Measurements from ENCODE around the gene SPOCK3. TPM values are rescaled to one million over a fixed set of nuclear protein-coding genes. Genes with fewer than 3 reads are reported as not detected.
A peak's percentile ranks its signal among the peaks of the same experiment; 100 is the strongest.
"Not testable (repeated sequence)": the region's sequence is repeated elsewhere in the genome, so short reads cannot be mapped to it uniquely, and the experiment has no call there.

The SPOCK3 gene
- total RNA-seq, 1 experiment from 2014 or later: 1.9 TPM

DNA sequence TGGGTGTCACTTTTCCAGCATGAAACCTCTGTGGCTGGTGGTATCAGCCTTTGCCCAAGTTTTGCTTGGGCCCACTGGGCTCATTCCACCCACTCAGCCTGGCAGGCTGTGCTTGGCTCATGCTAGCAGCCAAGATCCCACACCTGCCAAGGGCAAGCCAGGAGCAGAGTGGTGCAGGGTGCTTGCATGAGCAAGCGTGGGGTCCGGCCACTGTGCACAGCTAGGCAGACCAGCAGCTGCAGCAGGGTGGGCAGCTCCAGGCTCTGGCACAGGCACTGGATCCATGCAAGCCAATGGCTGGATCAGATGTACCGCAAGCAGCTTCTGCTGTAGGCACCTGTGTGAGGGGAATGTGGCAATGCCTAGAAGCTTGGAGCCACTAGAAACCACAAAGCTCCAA, 253.9 kb downstream of the SPOCK3 start:
- Histone ChIP-seq H3K4me1 (ENCODE audit: insufficient read depth, low read length) (no peaks in the 10 kb centered on the region), H3K9me3 (ENCODE audit: low read length) (no peaks in the 10 kb centered on the region), H4K20me1 (ENCODE audit: low read length) (no peaks in the 10 kb centered on the region), H3K9ac (ENCODE audit: low read length) (no peak overlapping the region), H3K27me3 (ENCODE audit: low read length) (no peaks in the 10 kb centered on the region), H3K36me3 (ENCODE audit: low read depth, low read length) (no peaks in the 10 kb centered on the region), H3K9me2 (replicated peaks; ENCODE audit: low read length) (no peaks in the 10 kb centered on the region), H3K79me2 (ENCODE audit: low read length) (no peaks in the 10 kb centered on the region), H3F3A (ENCODE audit: low read length, unreplicated experiment) (no peaks in the 10 kb centered on the region), H3K27ac (ENCODE audit: low read length) (no peak overlapping the region), H2AFZ (ENCODE audit: low read length) (no peak overlapping the region), H3K4me2 (ENCODE audit: low read length) (no peak overlapping the region), H3K4me3 (ENCODE audit: low read length) (no peak overlapping the region)
- intact Hi-C loops (cut with micrococcal nuclease): no loop called here
- no TSS peak for BruUV-seq (replicated peaks)
- DNase-seq (no peak), ATAC-seq (no peak)
- ChIA-PET CTCF (no interaction called here), POLR2A (ENCODE audit: unreplicated experiment) (no interaction called here)
- no peak for TF ChIP-seq EZH2 (IDR thresholded peaks at IDR 0.05; ENCODE audit: low read length, unreplicated experiment)
- TF ChIP-seq, protein P1, sequence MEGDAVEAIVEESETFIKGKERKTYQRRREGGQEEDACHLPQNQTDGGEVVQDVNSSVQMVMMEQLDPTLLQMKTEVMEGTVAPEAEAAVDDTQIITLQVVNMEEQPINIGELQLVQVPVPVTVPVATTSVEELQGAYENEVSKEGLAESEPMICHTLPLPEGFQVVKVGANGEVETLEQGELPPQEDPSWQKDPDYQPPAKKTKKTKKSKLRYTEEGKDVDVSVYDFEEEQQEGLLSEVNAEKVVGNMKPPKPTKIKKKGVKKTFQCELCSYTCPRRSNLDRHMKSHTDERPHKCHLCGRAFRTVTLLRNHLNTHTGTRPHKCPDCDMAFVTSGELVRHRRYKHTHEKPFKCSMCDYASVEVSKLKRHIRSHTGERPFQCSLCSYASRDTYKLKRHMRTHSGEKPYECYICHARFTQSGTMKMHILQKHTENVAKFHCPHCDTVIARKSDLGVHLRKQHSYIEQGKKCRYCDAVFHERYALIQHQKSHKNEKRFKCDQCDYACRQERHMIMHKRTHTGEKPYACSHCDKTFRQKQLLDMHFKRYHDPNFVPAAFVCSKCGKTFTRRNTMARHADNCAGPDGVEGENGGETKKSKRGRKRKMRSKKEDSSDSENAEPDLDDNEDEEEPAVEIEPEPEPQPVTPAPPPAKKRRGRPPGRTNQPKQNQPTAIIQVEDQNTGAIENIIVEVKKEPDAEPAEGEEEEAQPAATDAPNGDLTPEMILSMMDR (conservative IDR thresholded peaks at IDR 0.05; ENCODE audit: low read depth, low read length): no peak
- TF ChIP-seq EZH2phosphoT487 (IDR thresholded peaks at IDR 0.05; ENCODE audit: borderline replicate concordance, low read length): no peak

DNA sequence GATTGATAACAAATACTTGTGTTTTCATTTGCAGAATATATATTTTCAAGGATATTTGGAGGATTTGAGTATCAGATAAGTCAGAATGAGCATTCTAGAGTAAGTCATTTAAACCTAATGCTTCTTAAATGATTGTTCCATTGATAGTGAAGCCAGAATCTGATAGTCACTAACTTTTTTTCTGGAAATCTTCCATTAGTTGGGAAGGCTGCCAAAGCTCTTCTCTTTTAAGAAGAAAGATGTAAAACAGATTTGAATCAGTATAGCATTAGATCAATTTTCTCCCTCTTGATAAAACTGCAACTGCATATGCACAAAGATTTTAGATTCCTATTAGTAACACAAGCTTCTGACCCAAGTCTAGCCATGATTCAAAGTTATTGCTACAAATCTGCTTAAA, 256.7 kb downstream of the SPOCK3 start:
- Histone ChIP-seq H3K79me2 (ENCODE audit: low read length) (no peaks in the 10 kb centered on the region), H4K20me1 (ENCODE audit: low read length) (no peaks in the 10 kb centered on the region), H3K36me3 (ENCODE audit: low read depth, low read length) (no peaks in the 10 kb centered on the region), H3K9me3 (ENCODE audit: low read length) (no peaks in the 10 kb centered on the region), H3K4me2 (ENCODE audit: low read length) (no peak overlapping the region), H3K4me3 (ENCODE audit: low read length) (no peak overlapping the region), H3K9me2 (replicated peaks; ENCODE audit: low read length) (no peaks in the 10 kb centered on the region), H3F3A (ENCODE audit: low read length, unreplicated experiment) (no peaks in the 10 kb centered on the region), H2AFZ (ENCODE audit: low read length) (no peak overlapping the region), H3K4me1 (ENCODE audit: insufficient read depth, low read length) (no peaks in the 10 kb centered on the region), H3K9ac (ENCODE audit: low read length) (no peak overlapping the region), H3K27me3 (ENCODE audit: low read length) (no peaks in the 10 kb centered on the region), H3K27ac (ENCODE audit: low read length) (no peak overlapping the region)
- ATAC-seq: no peak
- intact Hi-C loops (cut with micrococcal nuclease): no loop called here
- TF ChIP-seq EZH2phosphoT487 (IDR thresholded peaks at IDR 0.05; ENCODE audit: borderline replicate concordance, low read length) (no peak), EZH2 (IDR thresholded peaks at IDR 0.05; ENCODE audit: low read length, unreplicated experiment) (no peak)
- TF ChIP-seq, protein P1 (conservative IDR thresholded peaks at IDR 0.05; ENCODE audit: low read depth, low read length): no peak
- CTCF ChIA-PET: no interaction called here
- POLR2A ChIA-PET (ENCODE audit: unreplicated experiment): no interaction called here
- no TSS peak for BruUV-seq (replicated peaks)
- no peak for DNase-seq

DNA sequence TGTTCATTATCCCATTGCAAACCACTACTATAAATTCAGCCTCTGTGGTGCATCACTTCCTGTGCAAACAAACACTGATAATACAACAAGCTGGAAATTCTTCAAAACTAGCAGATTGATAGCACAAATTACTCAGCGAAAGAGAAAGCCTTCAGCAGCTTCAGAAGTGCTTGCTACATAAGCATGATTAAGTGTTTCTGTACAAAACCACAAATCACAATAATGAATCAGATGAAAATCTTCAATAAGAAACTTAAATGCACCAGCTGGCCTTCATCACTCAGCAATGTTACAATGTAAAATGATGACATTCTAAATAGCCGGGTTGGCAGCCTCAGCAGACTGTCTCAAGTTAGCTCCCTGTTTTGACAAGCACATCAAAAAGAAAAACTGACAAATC, 262.2 kb downstream of the SPOCK3 start:
- POLR2A ChIA-PET (ENCODE audit: unreplicated experiment): no interaction called here
- Histone ChIP-seq H3K4me2 (ENCODE audit: low read length) (peak overlapping the region; percentile 57), H3K9me3 (ENCODE audit: low read length) (no peaks in the 10 kb centered on the region), H3K4me3 (ENCODE audit: low read length) (no peak overlapping the region), H3K27ac (ENCODE audit: low read length) (peak overlapping the region; percentile 71), H3F3A (ENCODE audit: low read length, unreplicated experiment) (peaks cover 3% of the 10 kb centered on the region), H2AFZ (ENCODE audit: low read length) (no peak overlapping the region), H3K79me2 (ENCODE audit: low read length) (no peaks in the 10 kb centered on the region), H4K20me1 (ENCODE audit: low read length) (no peaks in the 10 kb centered on the region), H3K4me1 (ENCODE audit: insufficient read depth, low read length) (peaks cover 8% of the 10 kb centered on the region), H3K9ac (ENCODE audit: low read length) (no peak overlapping the region), H3K27me3 (ENCODE audit: low read length) (no peaks in the 10 kb centered on the region), H3K36me3 (ENCODE audit: low read depth, low read length) (no peaks in the 10 kb centered on the region), H3K9me2 (replicated peaks; ENCODE audit: low read length) (no peaks in the 10 kb centered on the region)
- no TSS peak for BruUV-seq (replicated peaks)
- TF ChIP-seq EZH2phosphoT487 (IDR thresholded peaks at IDR 0.05; ENCODE audit: borderline replicate concordance, low read length) (no peak), EZH2 (IDR thresholded peaks at IDR 0.05; ENCODE audit: low read length, unreplicated experiment) (no peak)
- TF ChIP-seq, protein P1 (conservative IDR thresholded peaks at IDR 0.05; ENCODE audit: low read depth, low read length): no peak
- CTCF ChIA-PET: no interaction called here
- intact Hi-C loops (cut with micrococcal nuclease): no loop called here
- peak; percentile 97 for ATAC-seq
- peak; percentile 84 for DNase-seq

DNA sequence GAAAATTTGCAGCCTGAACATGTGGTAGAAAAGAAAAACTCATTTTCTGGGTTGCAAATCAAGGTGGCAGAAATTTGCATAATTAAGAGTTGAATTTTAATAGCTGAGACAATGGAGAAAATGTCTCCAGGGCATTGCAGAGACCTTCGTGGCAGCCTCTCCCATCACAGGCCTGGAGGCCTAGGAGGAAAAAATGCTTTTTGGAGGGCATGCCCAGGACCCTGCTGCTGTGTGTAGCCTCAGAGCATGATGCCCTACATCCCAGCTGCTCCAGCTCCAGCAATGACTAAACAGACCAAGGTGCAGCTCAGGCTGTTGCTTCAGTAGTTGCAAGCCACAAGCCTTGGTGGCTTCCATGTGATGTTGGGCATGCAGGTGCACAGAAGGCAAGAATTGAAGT, 266.1 kb downstream of the SPOCK3 start:
- BruUV-seq (replicated peaks); H3K36me3 ChIP-seq (ENCODE audit: low read depth, low read length); H3K27ac ChIP-seq (ENCODE audit: low read length); H3K4me2 ChIP-seq (ENCODE audit: low read length); ATAC-seq; CTCF ChIA-PET; H2AFZ ChIP-seq (ENCODE audit: low read length); H3K9me3 ChIP-seq (ENCODE audit: low read length); H3K27me3 ChIP-seq (ENCODE audit: low read length); H3F3A ChIP-seq (ENCODE audit: low read length, unreplicated experiment); POLR2A ChIA-PET (ENCODE audit: unreplicated experiment); H3K79me2 ChIP-seq (ENCODE audit: low read length); H3K9ac ChIP-seq (ENCODE audit: low read length); DNase-seq; H3K9me2 ChIP-seq (replicated peaks; ENCODE audit: low read length); H3K4me1 ChIP-seq (ENCODE audit: insufficient read depth, low read length); H3K4me3 ChIP-seq (ENCODE audit: low read length); intact Hi-C loops (cut with micrococcal nuclease); H4K20me1 ChIP-seq (ENCODE audit: low read length): not testable (repeated sequence)

Data from PC-3 (cell line).